ENCODE data around the gene NDUFB11.

The NDUFB11 gene
- 38.7 to 39.6 reads per million in 2 donors for total RNA-seq

DNA sequence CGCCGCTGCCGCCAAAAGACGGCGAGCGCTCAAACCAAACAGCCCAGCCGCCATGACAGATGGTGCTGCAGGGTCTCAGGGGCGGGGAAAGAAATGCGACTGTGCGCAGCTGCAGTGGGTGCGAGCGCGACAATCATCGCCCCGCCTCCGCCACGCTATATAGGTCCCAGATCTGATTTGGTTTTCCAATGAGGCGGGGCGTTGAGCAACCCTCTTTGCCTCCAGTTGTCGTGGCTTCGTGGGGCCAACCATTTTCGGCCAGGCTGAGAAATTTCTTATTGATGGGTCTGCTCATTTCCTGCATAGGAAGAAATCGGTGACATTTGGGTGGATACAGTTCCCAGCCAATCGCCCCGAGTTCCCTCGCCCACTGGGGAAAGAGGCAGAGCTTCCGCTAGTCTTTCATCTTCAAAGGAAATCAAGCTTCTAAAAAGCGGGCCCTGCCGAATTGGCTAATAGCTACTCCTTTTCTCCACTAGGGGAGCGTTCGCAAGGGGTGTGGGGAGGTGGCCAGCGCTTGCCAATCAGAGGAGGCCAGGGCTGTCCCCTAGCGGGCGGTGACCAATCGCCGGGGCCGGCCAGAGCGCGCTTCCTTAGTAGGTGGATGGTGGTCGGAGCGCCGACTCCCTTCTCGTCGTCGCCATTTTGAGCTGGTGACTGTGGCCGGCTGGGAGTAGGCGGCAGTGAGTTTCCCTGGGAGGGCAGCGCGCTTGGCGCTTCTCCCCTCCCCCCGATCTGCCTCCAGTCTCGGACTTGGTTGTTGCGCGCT, at the start of gene NDUFB11, which contains the start of gene RBM10:
TSS of gene NDUFB11 (minus strand) at position 77 of the 769 bp plus-strand sequence. CDS start at position 54, 23 bp downstream.
TSS of gene RBM10 (plus strand) at position 596 of the 769 bp plus-strand sequence. CDS start 2,261 bp downstream, outside the sequence.
- peak; percentile 68 to 96 (median 87) for DNase-seq

GRCh38 chrX:47193475-47194193, 49.1 kb upstream of the NDUFB11 start, which contains the start of gene UBA1:
TSS of gene UBA1 (plus strand) at chrX:47193829. CDS start at chrX:47198803, 4,974 bp downstream.
- peak; percentile 66 to 95 (median 88) for DNase-seq

GRCh38 chrX:47191806-47192401, 47.4 kb upstream of the NDUFB11 start:
- no peak for DNase-seq

DNA sequence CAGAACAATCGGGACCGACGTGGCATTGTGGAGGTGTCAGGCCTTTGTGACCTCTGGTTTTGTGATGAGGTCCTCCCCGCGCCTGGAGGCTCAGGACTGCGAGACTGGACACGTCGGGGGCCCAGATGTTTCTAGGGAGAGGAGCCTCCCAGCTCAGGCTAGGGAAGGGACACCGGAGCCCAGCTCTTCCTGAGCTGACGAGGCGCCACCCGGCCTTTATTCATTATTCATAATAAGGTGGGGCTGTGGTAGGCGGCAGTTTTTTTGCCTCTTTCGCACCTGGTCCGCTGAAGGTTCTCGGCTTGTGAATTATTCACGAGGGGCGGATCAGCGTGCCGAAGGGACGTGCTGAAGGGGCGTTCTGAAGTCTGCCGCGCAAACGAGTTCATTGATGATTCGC, 46.8 kb upstream of the NDUFB11 start:
- DNase-seq: peak in 4 of 5 experiments; percentile 6 to 68 (median 36)

DNA sequence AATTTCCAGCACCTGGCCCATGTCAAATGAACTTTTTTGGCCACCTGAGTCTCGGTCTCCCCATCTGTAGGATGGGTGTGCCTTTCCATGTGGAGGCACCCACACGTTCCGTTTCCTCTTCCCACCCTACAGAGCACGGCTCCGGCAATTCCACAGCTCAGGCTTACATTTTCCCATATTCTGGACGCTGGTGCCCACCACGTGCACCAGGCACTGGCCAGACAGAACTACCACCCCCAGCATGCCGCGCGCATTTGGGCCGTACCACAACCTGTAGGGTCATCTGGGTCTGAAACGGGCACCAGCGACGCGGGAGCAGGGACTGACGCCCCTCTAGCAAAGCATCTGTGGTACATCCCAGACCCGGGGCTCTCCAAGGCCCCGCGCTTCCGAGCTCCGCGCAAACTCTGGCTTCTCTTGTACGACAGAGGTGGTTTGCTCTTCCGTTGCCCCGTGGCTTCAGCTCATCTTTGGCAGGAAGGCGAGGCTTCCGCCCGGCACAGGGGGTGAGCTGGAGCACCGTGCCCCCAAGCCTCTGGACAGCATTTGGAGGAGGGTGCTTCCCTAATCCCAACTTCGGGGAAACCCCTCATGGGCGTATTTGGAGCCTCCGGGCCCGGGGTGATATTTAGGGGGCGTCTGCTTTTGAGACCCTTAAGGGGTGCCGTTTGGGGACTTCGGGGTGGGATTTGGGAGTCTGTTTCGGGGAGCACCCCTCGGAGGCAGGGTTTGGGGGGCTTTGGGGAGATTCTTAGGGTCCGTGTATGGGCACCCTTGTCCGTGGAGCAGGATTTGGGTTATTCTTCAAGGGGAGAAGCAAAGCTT, 46.2 kb upstream of the NDUFB11 start:
- peak; percentile 38 to 95 (median 70) for DNase-seq

DNA sequence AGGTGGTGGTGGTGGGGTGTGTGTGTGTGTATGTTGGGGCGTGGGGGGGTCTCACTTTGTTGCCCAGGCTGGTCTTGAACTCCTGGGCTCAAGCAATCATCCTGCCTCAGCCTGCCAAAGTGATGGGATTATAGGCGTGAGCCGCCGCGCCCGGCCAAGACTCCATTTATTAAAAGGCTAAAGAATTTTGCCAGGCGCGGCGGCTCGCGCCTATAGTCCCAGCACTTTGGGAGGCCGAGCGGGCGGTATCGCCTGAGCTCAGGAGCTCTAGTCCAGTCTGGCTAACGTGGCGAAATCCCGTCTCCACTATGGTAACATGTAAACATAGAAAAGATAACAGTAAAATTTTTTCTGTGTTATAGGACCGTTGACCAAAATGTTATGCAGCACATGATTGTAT, 45.4 kb upstream of the NDUFB11 start:
- DNase-seq: no peak

DNA sequence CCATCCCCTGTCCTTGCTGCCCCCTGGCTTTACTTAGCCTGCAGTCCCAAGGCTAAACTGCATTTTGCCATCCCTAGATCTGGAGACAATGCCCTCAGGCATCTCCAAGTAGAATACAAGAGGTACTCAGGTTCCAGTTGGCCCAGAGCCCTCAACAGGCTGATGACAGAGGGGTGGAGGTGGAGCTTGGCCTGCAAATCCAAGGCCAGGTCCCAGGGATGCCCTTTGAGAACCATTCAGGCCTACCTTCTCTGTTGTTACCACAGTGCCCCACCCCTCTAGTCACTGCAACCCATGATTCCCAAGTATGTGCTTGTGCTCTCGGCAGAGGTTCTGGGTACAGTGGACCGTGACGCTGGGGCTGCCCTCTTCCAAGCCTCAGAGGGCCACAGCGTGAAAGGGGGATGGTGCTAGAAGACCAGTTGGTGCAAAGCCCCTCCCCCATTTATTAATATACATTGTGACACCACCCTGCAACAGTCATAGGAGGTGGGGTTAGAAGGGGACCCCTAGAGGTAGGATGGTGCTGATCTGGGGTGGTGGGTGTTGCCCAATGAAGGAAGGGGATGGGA, 42.7 kb upstream of the NDUFB11 start:
- no peak for DNase-seq

DNA sequence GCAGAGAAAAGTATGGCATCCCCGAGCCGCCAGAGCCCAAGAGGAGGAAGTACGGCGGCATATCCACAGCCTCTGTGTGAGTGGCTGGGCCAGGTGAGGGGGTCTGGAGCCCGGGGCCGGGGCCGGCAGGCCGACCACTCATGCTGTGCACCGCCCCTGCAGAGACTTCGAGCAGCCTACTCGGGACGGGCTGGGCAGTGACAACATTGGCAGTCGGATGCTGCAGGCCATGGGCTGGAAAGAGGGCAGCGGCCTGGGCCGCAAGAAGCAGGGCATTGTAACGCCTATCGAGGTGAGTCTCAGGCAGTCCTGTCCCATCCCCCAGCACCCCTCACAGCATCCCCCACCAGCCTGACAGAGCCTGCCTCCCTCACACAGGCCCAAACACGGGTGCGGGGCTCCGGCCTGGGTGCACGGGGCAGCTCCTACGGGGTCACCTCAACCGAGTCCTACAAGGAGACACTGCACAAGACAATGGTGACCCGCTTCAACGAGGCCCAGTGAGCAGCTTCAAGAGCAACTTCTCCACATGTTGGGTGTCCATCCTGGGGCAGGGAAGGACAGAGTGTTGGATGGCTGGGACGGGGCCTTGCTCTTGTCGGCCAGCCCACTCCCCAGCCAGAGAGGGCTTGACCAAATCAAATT, 41.7 kb upstream of the NDUFB11 start:
- no peak for DNase-seq

DNA sequence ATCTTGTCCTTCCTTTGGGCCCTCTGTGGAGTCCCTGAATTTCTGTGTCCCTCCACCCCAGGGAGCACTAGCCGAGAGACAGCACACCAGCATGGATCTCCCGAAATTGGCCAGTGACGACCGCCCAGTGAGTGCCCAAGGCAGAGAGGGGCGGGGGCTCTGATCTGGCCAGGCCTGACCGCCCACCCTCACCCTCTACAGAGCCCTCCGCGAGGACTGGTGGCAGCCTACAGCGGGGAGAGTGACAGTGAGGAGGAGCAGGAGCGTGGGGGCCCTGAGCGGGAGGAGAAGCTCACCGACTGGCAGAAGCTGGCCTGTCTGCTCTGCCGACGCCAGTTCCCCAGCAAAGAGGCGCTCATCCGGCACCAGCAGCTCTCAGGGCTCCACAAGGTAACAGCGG, 40.7 kb upstream of the NDUFB11 start:
- DNase-seq: no peak

DNA sequence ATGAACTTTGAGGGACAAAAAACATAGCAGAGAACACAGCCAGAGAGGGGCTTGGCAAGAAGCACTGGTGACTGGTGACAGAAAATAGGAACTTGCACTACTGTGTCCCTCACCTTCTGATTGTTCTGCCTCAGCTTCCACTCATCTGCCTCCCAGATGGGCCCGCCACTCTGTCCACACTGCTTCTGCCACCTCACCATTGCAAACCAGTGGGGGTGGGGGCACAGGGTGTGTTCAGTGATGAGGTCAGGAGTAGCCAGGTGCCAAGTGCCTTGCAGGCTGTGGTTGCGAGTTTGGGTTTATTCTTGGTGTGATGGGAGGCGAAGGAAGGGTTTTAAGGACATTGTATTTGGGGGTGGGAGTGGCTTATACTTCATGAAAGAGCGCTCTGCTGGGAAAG, 40.0 kb upstream of the NDUFB11 start:
- DNase-seq: no peak

GRCh38 chrX:47182106-47182700, 37.7 kb upstream of the NDUFB11 start:
- no peak for DNase-seq

DNA sequence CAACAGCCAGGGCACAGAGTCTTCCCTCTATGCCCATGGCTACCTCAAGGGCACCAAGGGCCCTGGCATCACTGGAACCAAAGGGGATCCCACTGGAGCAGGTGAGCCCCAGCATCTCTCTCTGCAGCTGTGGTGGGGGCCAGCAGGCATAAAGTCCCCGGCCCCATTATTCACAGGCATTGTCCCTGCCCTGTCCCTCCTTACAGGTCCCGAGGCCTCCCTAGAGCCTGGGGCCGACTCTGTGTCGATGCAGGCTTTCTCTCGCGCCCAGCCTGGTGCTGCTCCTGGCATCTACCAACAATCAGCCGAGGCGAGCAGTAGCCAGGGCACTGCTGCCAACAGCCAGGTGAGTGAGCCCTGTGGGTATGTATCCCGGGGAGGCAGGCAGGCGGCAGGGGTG, 36.8 kb upstream of the NDUFB11 start:
- no peak for DNase-seq

GRCh38 chrX:47180346-47180745, 35.8 kb upstream of the NDUFB11 start:
- no peak for DNase-seq

GRCh38 chrX:47179928-47180255, 35.4 kb upstream of the NDUFB11 start:
- DNase-seq: no peak

DNA sequence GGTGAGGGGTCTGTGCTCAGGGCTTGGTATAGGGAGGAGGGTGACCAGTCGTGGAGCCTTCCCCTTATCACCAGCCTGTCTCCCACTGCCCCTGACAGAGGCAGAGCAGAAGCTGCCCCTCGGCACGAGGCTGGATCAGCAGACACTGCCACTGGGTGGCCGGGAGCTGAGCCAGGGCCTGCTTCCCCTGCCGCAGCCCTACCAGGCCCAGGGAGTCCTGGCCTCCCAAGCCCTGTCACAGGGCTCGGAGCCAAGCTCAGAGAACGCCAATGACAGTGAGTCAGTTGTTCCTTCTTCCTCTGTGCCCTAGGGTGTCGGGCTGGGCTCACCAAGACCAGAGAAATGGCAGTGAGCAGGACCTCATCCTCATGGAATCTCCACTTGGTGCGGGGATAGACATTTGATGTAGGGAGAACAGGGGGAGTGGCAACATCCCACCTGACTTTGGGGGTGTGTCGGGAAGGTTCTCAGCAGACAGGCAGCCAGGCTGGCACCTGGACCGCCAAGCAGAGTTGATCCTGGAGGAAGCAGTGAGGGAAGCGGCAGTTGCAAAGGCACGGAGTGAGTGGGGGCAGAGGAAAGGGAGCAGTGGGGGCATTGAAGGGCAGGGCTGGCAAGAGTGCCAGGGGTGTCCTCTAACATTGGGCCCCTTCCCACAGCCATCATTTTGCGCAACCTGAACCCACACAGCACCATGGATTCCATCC, 34.9 kb upstream of the NDUFB11 start:
- no peak for DNase-seq

DNA sequence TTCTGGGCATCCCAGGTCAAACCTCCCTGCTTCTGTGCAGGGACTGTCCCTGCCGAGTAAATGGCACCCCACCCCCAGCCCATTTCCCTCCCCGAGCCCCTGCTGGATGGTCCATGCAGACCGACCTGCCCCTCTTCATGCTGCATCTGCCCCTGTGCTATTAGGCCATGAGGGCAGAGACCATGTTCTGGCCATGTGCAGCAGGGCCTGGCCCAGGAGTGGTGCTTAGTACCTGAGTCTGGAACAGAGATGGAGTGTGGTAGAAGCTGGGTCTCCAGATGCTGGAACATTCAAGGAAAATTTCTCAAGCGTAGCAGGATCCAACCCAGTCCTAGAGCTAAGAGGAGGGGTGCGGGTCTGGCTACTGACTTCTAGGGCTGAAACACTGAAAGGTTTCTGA, 33.8 kb upstream of the NDUFB11 start:
- no peak for DNase-seq

DNA sequence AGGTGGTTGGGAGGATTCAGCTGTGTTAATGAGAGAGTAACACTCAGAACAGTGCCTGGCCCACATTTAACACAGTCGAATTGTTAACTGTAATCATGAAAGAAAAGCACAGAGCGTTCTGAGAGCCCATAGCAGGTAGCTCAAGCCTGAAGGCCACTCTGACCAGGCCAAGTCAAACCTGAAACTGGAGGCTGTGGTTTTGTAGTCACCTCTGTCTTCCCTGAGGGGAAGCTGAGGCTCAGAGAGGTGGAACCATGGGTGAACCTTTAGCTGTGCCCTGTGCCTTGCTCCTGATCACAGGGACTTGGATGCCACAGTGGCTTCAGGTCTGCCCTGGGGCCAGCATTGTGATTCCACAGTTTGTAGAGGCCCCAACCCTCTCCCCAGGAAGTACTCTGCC, 32.6 kb upstream of the NDUFB11 start:
- DNase-seq: no peak

DNA sequence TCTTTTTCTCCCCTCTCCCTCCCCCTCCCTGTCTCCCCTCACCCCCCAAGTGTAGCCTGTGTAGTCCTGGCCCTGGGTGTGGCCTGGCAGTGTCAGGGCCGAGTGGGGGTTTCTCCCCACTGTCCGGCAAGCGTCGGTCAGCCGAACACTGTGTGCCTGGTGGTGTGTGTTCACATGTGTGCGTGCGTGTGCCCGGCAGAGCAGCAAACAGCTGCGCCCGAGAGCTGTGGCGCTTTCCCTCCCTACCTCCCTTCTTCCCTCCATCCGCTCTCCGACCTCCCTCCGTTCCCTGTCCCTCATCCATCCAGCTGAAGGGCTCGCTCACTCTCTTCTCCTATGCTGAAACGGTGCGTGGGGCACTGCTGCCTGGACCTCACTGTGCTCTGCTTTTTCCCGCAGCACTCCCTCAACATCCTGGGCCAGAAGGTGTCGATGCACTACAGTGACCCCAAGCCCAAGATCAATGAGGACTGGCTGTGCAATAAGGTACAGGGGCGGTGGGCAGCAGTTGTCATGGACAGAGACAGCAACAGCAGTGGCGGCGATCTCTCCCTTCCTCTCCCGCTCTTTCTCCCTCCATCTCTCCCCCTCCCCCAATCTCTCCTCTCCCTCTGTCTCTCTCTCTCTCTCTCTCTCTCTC, 31.7 kb upstream of the NDUFB11 start:
- DNase-seq: no peak

- no peak for DNase-seq
These were observed 31.1 kb upstream of the NDUFB11 start for GRCh38 chrX:47175588-47175980.

Measured in T-helper 2 cell (primary cell).